Liver (tissue), 9 donors: ENCODE results near the gene UBE3B. TPM values are rescaled to one million over a fixed set of nuclear protein-coding genes. Genes with fewer than 3 reads are reported as not detected.

Experiments used
- DNase-seq: peaks from one replicate; pipeline ENCODE4 v3.0.0-alpha.2; 2017; ENCODE audit warnings: low spot score
- H3K27ac ChIP-seq, 2 donors: one replicate each; pipeline ENCODE4 v1.7.0; 2013; ENCODE audit warnings: inconsistent platforms in 2 of 2, low read length in 2 of 2, control low read depth in 1 of 2, low read depth in 1 of 2, mild to moderate bottlenecking in 1 of 2
- H3K27me3 ChIP-seq, 4 donors: one replicate each; pipeline versions ENCODE4 v1.6.1 to v1.7.0; 2013; ENCODE audit warnings: low read length in 3 of 4, inconsistent platforms in 1 of 4, mild to moderate bottlenecking in 1 of 4, moderate library complexity in 1 of 4; ENCODE audit not compliant: control insufficient read depth in 4 of 4, insufficient read depth in 4 of 4
- H3K36me3 ChIP-seq, 4 donors: one replicate each; pipeline versions ENCODE4 v1.6.1 to v1.7.0; 2013; ENCODE audit warnings: low read length in 3 of 4, mild to moderate bottlenecking in 3 of 4, low read depth in 1 of 4, moderate library complexity in 1 of 4; ENCODE audit not compliant: control insufficient read depth in 4 of 4, insufficient read depth in 3 of 4
- H3K4me1 ChIP-seq, 4 donors: one replicate each; pipeline versions ENCODE4 v1.6.1 to v1.7.0; 2013; ENCODE audit warnings: low read length in 3 of 4, mild to moderate bottlenecking in 3 of 4, moderate library complexity in 1 of 4; ENCODE audit not compliant: control insufficient read depth in 4 of 4, insufficient read depth in 4 of 4
- H3K4me3 ChIP-seq, 3 donors: one replicate each; pipeline versions ENCODE4 v1.6.1 to v1.7.0; 2013; ENCODE audit warnings: low read length in 3 of 3, control low read depth in 1 of 3, low read depth in 1 of 3, mild to moderate bottlenecking in 1 of 3
- H3K9ac ChIP-seq, 2 donors: one replicate each; pipeline ENCODE4 v1.7.0; 2013; ENCODE audit warnings: low read length in 2 of 2, mild to moderate bottlenecking in 2 of 2, moderate library complexity in 2 of 2, control low read depth in 1 of 2, low read depth in 1 of 2
- H3K9me3 ChIP-seq, 4 donors: one replicate each; pipeline versions ENCODE4 v1.6.1 to v1.7.0; 2013; ENCODE audit warnings: low read length in 3 of 4; ENCODE audit not compliant: control insufficient read depth in 4 of 4
- EGR1 ChIP-seq, 2 donors: IDR thresholded peaks; 2 replicates each; pipeline ENCODE4 v1.6.1; 2016 to 2018; ENCODE audit warnings: antibody characterized with exemption in 2 of 2, low read depth in 2 of 2
- FOXA1 ChIP-seq: IDR thresholded peaks from 2 replicates; pipeline ENCODE4 v1.6.1; 2016; ENCODE audit warnings: antibody characterized with exemption
- FOXA2 ChIP-seq: IDR thresholded peaks from 2 replicates; pipeline ENCODE4 v1.6.1; 2016; ENCODE audit warnings: antibody characterized with exemption
- GABPA ChIP-seq, 2 donors: IDR thresholded peaks in 1 of 2; conservative IDR thresholded peaks in 1 of 2; 2 replicates each; pipeline ENCODE4 v1.6.1; 2016; ENCODE audit warnings: antibody characterized with exemption in 2 of 2, mild to moderate bottlenecking in 1 of 2, moderate library complexity in 1 of 2
- HNF4A ChIP-seq, 2 donors: conservative IDR thresholded peaks; 2 replicates each; pipeline ENCODE4 v1.6.1; 2016; ENCODE audit warnings: antibody characterized with exemption in 2 of 2, mild to moderate bottlenecking in 2 of 2
- HNF4G ChIP-seq: IDR thresholded peaks from 2 replicates; pipeline ENCODE4 v1.6.1; 2016; ENCODE audit warnings: antibody characterized with exemption
- JUND ChIP-seq, 2 donors: IDR thresholded peaks; 2 replicates each; pipeline ENCODE4 v1.6.1; 2016; ENCODE audit warnings: antibody characterized with exemption in 2 of 2
- NR2F2 ChIP-seq: IDR thresholded peaks from 2 replicates; pipeline ENCODE4 v1.6.1; 2016; ENCODE audit warnings: antibody characterized with exemption
- RAD21 ChIP-seq, 2 donors: IDR thresholded peaks; 2 replicates each; pipeline ENCODE4 v1.6.1; 2016; ENCODE audit warnings: antibody characterized with exemption in 2 of 2, mild to moderate bottlenecking in 2 of 2
- RXRA ChIP-seq, 2 donors: IDR thresholded peaks; 2 replicates each; pipeline ENCODE4 v1.6.1; 2017 to 2018; ENCODE audit warnings: antibody characterized with exemption in 2 of 2, mild to moderate bottlenecking in 1 of 2
- SP1 ChIP-seq: IDR thresholded peaks from 2 replicates; pipeline ENCODE4 v1.6.1; 2018; ENCODE audit warnings: antibody characterized with exemption, mild to moderate bottlenecking
- TAF1 ChIP-seq: conservative IDR thresholded peaks from 2 replicates; pipeline ENCODE4 v1.6.1; 2016; ENCODE audit warnings: antibody characterized with exemption, mild to moderate bottlenecking
- YY1 ChIP-seq: IDR thresholded peaks from 2 replicates; pipeline ENCODE4 v1.6.1; 2016; ENCODE audit warnings: antibody characterized with exemption, mild to moderate bottlenecking
- WGBS: extraction: QIAGEN DNeasy Blood & Tissue Kit; methylation state at CpG from one replicate; pipeline ENCODE4 v1.1.7; 2013; 5-methylcytosine and 5-hydroxymethylcytosine counted together
- polyA plus RNA-seq, 2 donors: library from polyadenylated mRNA; stranded (reverse) in 1 of 2; unstranded in 1 of 2; fragments of 200-250 nt in 1 of 2; fragments of >200 nt in 1 of 2; fragmentation: Nextera tagmentation in 1 of 2; extraction: Ambion mirVana in 1 of 2; gene quantifications; one replicate each; pipeline versions ENCODE4 v1.2.1 to v1.2.3, GENCODE V29; 2013 to 2015
- total RNA-seq, 2 donors: library from RNA; depleted of rRNA; stranded (reverse); fragments of >200 nt; gene quantifications; one replicate each; pipeline ENCODE4 v1.2.3, GENCODE V29; 2014
- TF ChIP-seq, protein P1 (sequence below): fragments of 150-350 bp; IDR thresholded peaks from 2 replicates; pipeline ENCODE4 v1.5.1; 2017; ENCODE audit warnings: improper control_type of control experiment, low read depth, low read length; ENCODE audit not compliant: missing input control
- TF ChIP-seq, protein P2 (sequence below): IDR thresholded peaks from 2 replicates; pipeline ENCODE4 v1.6.1; 2016; ENCODE audit warnings: antibody characterized with exemption
- TF ChIP-seq, protein P3 (sequence below): IDR thresholded peaks from 2 replicates; pipeline ENCODE4 v1.6.1; 2016; ENCODE audit warnings: antibody characterized with exemption, mild to moderate bottlenecking
- TF ChIP-seq, protein P4 (sequence below): IDR thresholded peaks from 2 replicates; pipeline ENCODE4 v1.6.1; 2016; ENCODE audit warnings: antibody characterized with exemption
- TF ChIP-seq, protein P5 (sequence below): IDR thresholded peaks from 2 replicates; pipeline ENCODE4 v1.6.1; 2016; ENCODE audit warnings: antibody characterized with exemption
- donor health status: healthy.
- donor health status: healthy.
- donor health status: healthy.
- donor health status: healthy.
- donor health status: healthy.

The UBE3B gene
- total and polyA plus RNA-seq, 4 donors: 9.3 to 43.4 (median 24.1) TPM

DNA sequence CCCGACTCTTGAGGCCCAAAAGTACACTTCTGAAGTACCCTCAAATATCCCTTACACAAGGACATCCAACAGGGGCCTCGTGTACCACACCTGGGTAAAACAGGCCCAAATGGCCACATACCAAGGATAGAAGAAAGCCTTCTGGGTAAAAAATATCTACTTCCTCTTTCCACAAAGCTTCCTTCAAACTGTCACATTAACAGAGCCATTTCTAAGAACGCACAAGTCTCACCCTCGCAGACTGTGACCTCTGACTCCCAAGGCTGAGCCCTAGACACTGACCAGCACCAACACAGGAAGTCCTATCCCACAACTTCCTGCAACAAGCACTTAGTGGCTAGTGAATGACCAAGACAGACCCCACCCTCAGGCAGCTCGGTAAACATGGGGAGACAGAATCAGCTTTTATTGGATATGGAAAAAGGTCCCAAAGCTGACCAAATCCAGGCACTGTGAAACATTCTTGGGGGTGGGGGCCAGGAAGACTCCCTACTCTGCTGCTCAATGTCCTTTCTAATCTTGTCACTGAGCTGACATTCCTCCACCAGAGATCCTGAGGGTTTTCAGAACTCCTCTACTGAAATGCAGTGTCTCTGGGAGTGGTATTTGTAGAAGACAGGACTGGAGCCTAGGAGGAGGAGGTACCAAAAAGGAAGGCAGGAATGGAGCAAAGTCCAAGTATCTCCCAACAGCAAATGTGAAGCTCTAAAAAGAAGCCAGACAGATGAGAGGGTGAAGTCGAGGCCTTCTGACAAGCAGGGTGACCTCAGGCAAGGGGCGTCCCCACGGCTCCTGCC is 16.2 kb upstream of the UBE3B start:
- TF ChIP-seq NR2F2 (peak; percentile 97), HNF4A (conservative IDR thresholded peaks at IDR 0.05) (peak in 1 of 2 donors; percentile 49), EGR1 (IDR thresholded peaks at IDR 0.05; ENCODE audit: low read depth in 2 of 2) (peak in 1 of 2 donors; percentile 35), SP1 (peak; percentile 51), RAD21 (IDR thresholded peaks at IDR 0.05) (no peak), HNF4G (no peak), RXRA (IDR thresholded peaks at IDR 0.05) (peak; percentile 33 to 43), YY1 (no peak), GABPA (IDR thresholded peaks at IDR 0.05 in 1 of 2, conservative IDR thresholded peaks at IDR 0.05 in 1 of 2) (peak; percentile 61 to 80), TAF1 (no peak), JUND (IDR thresholded peaks at IDR 0.05) (no peak), FOXA2 (no peak), FOXA1 (no peak)
- TF ChIP-seq, protein P1, sequence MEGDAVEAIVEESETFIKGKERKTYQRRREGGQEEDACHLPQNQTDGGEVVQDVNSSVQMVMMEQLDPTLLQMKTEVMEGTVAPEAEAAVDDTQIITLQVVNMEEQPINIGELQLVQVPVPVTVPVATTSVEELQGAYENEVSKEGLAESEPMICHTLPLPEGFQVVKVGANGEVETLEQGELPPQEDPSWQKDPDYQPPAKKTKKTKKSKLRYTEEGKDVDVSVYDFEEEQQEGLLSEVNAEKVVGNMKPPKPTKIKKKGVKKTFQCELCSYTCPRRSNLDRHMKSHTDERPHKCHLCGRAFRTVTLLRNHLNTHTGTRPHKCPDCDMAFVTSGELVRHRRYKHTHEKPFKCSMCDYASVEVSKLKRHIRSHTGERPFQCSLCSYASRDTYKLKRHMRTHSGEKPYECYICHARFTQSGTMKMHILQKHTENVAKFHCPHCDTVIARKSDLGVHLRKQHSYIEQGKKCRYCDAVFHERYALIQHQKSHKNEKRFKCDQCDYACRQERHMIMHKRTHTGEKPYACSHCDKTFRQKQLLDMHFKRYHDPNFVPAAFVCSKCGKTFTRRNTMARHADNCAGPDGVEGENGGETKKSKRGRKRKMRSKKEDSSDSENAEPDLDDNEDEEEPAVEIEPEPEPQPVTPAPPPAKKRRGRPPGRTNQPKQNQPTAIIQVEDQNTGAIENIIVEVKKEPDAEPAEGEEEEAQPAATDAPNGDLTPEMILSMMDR: no peak
- TF ChIP-seq, protein P2, sequence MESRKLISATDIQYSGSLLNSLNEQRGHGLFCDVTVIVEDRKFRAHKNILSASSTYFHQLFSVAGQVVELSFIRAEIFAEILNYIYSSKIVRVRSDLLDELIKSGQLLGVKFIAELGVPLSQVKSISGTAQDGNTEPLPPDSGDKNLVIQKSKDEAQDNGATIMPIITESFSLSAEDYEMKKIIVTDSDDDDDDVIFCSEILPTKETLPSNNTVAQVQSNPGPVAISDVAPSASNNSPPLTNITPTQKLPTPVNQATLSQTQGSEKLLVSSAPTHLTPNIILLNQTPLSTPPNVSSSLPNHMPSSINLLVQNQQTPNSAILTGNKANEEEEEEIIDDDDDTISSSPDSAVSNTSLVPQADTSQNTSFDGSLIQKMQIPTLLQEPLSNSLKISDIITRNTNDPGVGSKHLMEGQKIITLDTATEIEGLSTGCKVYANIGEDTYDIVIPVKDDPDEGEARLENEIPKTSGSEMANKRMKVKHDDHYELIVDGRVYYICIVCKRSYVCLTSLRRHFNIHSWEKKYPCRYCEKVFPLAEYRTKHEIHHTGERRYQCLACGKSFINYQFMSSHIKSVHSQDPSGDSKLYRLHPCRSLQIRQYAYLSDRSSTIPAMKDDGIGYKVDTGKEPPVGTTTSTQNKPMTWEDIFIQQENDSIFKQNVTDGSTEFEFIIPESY: no peak
- TF ChIP-seq, protein P3, sequence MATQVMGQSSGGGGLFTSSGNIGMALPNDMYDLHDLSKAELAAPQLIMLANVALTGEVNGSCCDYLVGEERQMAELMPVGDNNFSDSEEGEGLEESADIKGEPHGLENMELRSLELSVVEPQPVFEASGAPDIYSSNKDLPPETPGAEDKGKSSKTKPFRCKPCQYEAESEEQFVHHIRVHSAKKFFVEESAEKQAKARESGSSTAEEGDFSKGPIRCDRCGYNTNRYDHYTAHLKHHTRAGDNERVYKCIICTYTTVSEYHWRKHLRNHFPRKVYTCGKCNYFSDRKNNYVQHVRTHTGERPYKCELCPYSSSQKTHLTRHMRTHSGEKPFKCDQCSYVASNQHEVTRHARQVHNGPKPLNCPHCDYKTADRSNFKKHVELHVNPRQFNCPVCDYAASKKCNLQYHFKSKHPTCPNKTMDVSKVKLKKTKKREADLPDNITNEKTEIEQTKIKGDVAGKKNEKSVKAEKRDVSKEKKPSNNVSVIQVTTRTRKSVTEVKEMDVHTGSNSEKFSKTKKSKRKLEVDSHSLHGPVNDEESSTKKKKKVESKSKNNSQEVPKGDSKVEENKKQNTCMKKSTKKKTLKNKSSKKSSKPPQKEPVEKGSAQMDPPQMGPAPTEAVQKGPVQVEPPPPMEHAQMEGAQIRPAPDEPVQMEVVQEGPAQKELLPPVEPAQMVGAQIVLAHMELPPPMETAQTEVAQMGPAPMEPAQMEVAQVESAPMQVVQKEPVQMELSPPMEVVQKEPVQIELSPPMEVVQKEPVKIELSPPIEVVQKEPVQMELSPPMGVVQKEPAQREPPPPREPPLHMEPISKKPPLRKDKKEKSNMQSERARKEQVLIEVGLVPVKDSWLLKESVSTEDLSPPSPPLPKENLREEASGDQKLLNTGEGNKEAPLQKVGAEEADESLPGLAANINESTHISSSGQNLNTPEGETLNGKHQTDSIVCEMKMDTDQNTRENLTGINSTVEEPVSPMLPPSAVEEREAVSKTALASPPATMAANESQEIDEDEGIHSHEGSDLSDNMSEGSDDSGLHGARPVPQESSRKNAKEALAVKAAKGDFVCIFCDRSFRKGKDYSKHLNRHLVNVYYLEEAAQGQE: peak; percentile 17
- TF ChIP-seq, protein P4, sequence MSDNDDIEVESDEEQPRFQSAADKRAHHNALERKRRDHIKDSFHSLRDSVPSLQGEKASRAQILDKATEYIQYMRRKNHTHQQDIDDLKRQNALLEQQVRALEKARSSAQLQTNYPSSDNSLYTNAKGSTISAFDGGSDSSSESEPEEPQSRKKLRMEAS: peak; percentile 61
- TF ChIP-seq, protein P5, sequence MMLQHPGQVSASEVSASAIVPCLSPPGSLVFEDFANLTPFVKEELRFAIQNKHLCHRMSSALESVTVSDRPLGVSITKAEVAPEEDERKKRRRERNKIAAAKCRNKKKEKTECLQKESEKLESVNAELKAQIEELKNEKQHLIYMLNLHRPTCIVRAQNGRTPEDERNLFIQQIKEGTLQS: no peak
- no peak overlapping the region for H3K4me3 ChIP-seq
- H3K36me3 ChIP-seq: peaks cover 3 to 22% (median 16%) of the 10 kb centered on the region in 4 donors
- H3K9ac ChIP-seq: no peak overlapping the region
- no peak for DNase-seq
- peak overlapping the region; percentile 72 to 84 for H3K27ac ChIP-seq
- H3K27me3 ChIP-seq: no peaks in the 10 kb centered on the region
- H3K4me1 ChIP-seq: peaks cover 6 to 30% (median 15%) of the 10 kb centered on the region in 4 donors
- H3K9me3 ChIP-seq: no peaks in the 10 kb centered on the region
- 64% methylated on average over 8 of the region's 8 CpGs for WGBS
